Activated CD4-positive, alpha-beta T cell treated with anti-CD3 and anti-CD28 coated beads, Interleukin-10, Interleukin-2, amounts not matched to agents 100 ng/mL and 50 ng/mL, durations not matched to agents 16 hours and 8 hours (primary cell): ENCODE measurements around the gene ADGRB2.

Experiments used
- DNase-seq: peaks from one replicate; pipeline ENCODE4 v3.0.0-alpha.2; 2020

Gene ADGRB2

GRCh38 chr1:31701091-31701736 lies 62.9 kb downstream of the ADGRB2 start:
- DNase-seq: peak; percentile 12

DNA sequence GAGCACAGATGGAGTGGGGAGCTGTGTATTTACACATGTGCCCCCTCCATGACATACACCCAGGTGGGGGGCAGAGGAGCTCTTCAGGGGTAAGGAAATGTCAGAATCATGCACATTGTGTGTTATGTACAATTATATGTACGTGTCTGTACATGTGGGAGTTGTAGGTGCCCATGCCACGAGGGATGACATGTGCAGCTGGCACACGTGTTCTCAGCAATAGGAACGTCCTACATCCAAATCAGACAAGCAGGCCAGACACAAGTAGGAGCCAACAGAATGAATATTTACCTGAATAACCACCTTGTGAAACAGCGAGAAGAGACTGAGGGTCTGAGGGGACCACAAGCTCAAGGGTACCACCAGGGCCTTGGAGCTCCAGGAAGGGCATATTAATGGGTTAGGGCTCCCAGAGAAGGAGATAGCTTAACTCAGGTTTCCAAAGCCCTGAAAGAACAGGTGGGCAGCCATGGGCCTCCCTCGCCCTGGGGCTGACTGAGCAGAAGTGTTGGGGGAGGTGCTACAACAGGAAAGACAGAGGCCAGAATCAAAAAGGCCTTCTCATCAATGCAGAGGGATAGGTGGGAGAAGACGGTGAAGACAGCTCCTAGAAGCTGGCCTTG lies 63.6 kb downstream of the ADGRB2 start:
- DNase-seq: no peak

DNA sequence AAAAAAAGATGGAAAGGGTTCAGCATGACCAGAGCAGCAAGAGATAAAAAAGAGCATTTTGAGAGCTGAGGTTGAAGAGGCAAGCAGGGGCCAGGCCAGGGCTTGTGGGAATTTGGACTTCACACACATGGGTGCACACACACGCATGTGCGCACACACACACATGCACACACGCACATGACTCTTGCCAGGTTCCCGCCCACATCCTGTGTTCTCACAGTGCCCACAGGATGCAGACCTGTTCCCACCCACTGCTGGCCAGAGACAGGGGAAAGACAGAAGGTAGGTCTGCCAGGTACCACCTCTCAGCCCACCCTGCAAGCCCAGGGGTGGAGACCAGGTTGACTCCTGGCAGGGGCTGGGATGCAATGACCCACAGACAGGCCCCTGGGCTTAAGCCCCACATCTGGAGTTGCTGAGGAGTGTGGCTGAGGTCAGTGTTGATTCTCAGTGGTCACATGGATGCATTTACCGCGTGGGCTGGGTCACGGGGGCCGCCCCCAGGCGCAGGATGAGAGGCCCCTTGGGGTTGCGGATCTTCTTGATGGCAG lies 64.7 kb downstream of the ADGRB2 start:
- DNase-seq: peak; percentile 41

DNA sequence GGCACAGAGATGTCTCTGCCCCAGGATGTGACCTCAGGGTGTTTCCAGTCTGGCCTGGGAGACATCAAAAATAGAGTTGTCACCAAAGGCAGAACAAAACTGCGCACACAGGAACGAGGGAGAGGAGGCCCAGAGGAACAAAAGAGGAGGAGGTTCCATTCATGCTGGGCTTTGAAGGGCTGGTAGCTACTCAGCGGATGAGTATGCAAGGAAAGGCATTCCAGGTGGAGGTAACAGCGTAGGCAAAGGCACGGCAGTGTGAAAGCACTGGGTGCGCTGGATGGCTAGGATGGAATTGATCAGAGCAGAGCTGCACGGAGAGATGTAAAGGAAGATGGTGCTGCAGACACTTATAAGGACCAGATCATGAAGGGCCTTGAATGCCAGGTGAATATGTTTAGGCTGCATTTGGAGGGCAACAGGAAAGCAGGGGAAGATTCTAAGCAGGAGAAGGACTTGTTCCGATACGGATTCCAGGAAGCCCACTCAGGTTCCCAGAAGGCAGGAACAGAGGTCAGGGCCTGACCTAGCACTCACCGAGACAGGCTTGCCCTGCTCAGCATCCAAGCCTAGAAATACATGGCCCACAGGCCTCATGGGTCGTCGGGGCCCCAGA lies 66.7 kb downstream of the ADGRB2 start:
- no peak for DNase-seq

- no peak for DNase-seq
Observed at GRCh38 chr1:31696242-31696641, 67.9 kb downstream of the ADGRB2 start.

DNA sequence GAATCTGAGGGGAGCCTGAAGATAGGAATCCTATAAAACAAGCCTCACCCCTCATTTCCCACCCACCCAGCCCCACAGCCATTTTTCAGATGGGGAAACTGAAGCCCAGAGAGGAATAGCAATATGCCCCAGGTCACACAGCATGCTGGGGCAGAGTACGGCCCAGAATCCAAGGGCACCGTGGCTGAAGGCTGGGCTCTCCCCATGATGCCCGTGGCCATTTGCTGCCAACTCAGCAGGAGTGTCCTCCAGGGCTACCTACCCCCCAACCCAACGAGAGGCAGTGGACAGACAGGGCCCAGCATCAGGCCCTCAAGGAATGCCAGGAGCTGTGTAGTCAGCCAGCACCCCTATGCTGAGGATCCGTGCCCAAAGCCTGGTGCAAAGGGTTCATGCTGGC lies 68.8 kb downstream of the ADGRB2 start:
- no peak for DNase-seq

DNA sequence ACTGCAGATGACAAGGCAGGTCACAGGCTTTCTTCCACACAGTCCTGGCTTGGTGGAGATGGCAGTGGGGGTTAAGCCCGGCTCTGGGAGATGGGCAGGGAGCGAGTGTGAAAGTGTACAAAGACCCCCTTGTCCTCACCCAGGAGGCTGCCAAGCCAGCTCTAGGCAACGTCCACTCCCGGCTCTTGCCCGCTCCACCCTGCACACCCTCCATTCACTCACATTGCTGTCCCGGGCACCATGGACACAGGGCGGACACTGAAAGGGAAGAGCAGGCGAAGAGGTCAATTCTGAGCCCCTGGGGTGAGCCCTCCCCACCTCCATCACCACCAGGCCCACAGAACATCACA lies 69.2 kb downstream of the ADGRB2 start:
- no peak for DNase-seq

DNA sequence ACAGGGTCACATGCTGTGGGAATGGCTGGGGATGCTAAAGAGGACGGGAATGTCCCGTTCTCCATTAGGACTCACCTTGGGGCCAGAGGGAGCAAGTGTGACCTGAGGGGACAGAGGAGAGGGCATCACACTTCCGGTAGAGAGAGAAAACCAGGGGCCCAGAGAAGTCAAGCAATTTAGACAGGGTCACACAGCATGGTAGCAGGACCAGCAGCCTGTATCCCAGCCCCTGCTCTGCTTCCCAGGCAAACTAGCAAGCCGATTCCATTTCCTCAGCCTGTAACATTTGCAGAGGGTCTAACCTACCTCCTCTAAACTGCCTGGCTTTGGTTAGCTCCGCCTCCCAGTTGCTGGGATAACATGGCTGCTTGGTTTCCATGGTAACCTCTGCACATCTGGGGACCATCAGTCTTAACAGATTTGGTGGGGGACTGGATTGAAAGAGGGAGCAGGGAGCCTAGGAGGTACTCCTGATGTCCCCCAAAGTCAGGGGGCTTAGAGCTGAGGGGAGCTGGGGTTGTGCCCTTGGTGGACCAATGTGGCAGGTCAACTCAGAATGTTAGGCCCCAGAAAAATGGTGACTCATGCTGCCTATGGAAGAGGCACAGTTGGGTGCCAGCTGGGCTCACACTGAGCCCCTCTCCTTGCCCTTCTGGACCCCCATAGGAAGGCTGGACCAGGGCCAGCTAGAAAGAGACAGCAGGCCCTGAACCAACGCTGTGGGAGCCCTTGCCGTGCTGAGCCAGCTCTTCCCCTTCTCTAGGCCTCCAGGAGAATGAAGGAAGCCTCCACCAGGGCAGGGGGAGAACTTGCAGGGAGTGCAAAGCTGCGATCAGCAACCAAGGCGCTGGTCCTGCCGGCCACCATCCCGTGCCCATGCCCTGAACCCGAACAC lies 69.8 kb downstream of the ADGRB2 start:
- DNase-seq: no peak

DNA sequence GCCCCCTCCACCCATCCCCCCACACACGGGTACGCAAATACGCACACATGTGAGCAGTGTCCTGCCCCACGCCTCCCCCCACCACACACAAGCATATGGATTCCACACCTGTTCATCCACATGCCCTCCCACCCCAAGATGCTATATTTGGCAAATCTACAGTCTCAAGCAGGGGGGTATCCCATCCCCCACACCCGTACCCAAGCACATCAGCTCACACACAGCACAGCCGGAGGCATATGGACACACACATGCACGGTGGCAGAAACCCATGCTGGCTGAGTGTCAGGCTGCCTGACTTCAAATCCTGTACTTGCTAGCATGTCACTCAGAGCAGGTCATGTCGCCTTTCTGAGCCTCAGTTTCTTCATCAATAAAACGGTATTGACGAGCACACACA lies 70.9 kb downstream of the ADGRB2 start:
- DNase-seq: no peak

DNA sequence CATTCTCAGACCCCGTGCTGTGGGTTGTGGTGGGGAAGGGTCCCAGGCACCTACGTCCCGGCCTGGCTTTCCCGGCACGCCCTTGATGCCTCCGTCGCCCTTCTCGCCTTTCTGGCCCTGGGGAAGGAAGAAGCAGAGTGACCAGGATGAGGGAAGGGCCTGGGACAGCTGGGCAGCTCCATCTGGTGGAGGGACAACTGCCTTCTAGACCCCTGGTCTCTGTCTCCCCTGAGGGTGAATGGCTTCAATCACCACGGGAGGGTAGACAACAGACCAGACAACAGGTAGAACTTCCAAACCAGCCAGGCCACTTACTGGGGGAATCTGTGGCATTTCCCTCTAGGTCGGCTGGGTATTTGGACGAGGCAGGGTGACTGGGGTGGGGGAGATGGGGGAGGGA lies 72.2 kb downstream of the ADGRB2 start:
- DNase-seq: no peak

DNA sequence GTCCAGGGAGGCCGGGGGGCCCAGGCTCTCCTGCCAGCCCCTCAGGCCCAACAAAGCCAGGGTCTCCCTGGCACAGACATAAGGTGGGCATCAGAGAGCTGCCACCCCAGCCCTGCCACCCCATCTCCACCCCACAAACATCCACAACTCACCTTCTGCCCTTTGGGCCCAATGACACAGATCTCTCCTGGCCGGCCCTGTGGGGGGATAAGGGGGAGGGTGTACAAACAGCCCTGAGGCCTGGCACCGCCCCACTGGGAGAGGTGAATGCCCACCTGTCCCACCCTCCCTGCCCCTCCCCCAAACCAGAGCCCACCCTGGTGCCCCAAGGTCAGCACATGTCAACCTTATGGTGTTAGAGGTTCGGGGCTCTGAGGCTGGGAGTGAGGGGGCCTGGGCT lies 72.7 kb downstream of the ADGRB2 start:
- no peak for DNase-seq

GRCh38 chr1:31690921-31691320 lies 73.2 kb downstream of the ADGRB2 start:
- no peak for DNase-seq

- DNase-seq: no peak
Observed at GRCh38 chr1:31689854-31690253, 74.3 kb downstream of the ADGRB2 start.

- no peak for DNase-seq
Observed at GRCh38 chr1:31689379-31689778, 74.8 kb downstream of the ADGRB2 start.

DNA sequence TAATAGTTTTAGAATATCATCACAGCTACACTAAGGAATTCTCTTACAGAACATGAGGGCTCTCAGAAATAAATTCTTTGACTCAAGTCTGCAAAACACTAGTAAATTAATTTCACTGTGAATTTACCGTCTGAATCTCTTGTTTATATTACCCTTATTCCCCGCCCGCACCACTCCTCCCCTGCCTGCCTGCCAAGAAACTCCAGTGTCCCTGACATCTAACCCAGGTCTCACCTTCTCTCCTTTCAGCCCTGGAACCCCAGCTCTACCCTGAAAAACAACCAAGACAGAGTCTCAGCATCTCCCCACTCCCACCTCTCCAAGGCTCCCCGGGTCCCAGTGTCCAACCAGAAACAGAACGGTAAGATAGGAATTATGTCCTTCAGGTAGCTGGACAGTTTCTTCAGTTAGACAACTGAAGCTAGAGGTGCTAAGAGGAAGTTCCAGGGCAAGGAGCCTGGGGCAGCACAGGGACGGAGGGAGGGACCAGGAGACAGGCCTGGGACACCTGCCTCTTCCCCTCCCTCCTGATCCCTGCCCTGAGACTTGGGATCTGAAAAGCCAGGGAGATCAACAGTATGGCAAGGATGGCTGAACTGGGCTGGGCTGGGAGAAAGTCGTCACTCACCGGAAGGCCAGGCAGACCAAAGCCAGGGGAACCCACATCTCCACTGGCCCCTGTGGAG lies 75.8 kb downstream of the ADGRB2 start:
- no peak for DNase-seq

- DNase-seq: no peak
Observed at GRCh38 chr1:31687601-31688000, 76.5 kb downstream of the ADGRB2 start.

DNA sequence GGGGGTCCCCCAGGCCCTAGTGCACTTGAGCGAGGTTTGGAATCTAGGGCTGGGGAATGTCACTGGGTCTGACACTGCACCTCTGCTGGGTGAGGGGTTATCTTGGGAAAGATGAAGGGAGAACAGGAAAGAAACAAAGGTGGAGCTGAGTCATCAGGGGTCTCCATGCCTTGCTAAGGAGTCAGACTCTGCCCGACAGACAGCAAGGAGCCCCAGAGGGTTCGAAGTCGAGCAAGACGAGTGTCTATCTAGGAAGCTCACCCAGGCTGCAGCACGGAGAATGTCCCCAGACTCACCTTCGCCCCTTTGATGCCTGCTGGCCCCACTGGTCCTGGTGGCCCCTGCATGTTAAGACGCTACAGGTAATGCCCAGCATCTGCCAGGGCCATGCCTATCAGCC lies 78.3 kb downstream of the ADGRB2 start:
- DNase-seq: no peak

DNA sequence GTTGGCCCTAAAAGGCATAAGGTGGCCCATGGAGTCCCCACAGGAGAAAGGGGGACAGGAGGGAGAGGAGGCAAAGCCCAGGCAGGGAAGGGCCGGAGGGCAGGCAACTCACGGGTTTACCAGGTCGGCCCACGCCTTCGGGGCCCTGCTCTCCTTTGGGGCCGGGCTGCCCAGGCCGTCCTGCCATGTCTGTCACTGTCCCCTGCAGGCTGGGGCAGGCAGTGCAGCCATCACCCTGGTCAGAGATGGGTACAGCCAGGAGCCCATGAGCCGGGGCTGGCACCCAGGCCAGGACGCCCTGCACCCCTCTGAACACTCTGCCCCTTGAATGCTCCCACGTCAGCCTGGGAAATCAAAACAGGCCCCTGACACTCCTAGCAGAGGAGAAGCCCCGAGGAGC lies 80.1 kb downstream of the ADGRB2 start:
- DNase-seq: peak; percentile 13

DNA sequence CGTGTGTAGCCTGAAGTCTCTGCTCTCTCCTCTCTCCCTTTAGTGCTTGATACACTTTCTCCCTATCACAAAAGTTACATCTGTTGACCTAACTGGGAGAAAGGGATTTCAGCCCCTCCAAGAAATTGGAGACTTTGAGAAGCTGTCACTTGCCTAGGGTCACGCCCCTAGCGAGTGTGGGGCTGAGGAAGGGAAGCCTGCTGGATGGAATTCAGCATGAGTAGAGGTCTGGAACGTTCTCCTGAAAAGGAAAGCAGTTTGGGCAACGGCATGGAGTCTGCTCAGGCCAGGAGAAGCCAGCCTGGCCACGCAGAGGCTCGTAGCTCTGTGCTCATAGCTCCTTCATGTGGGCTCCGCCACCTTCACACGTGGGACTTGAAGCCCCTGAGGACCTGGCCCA lies 82.7 kb downstream of the ADGRB2 start:
- DNase-seq: no peak

- no peak for DNase-seq
Observed at GRCh38 chr1:31679676-31680230, 84.4 kb downstream of the ADGRB2 start.

DNA sequence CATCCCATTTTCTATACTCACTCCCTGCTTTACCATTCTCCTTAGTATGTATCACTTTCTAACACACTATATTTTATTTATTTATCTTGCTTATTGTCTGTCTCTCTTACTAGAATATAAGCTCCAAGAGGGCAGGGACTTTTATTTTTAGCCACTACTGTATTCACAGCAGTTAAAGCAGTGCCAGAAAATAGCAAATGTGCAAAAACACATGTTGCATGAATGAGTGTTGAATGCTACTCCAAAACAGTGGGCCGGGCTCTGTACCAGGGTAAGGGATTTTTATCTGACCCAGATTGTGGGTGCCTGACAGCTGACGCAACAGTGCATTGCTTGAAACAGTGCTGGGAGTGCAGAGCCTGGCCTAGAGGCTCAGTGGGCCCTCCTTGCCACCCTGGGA lies 85.0 kb downstream of the ADGRB2 start:
- DNase-seq: no peak

DNA sequence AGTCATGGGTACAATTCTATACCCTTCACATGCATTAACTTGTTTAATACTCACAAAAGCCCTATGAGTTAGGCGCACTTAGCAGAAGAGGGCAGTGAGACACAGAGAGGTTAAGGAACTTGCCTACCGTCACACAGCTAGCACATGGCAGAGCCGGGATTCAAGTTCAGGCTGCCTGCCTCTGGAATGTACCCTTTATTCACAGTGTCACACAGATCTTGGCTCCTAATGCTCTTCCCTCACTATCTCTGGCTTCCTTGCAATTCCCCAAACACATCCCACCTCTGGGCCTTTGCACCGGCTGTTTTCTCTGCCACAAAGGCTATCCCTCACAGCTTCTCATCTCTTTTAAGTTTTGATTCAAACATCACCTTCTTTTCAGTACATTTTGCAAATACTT lies 85.5 kb downstream of the ADGRB2 start:
- no peak for DNase-seq

GRCh38 chr1:31677949-31678348 lies 86.2 kb downstream of the ADGRB2 start:
- no peak for DNase-seq
